ENCODE measurements around the gene PITPNC1.

Gene PITPNC1

DNA sequence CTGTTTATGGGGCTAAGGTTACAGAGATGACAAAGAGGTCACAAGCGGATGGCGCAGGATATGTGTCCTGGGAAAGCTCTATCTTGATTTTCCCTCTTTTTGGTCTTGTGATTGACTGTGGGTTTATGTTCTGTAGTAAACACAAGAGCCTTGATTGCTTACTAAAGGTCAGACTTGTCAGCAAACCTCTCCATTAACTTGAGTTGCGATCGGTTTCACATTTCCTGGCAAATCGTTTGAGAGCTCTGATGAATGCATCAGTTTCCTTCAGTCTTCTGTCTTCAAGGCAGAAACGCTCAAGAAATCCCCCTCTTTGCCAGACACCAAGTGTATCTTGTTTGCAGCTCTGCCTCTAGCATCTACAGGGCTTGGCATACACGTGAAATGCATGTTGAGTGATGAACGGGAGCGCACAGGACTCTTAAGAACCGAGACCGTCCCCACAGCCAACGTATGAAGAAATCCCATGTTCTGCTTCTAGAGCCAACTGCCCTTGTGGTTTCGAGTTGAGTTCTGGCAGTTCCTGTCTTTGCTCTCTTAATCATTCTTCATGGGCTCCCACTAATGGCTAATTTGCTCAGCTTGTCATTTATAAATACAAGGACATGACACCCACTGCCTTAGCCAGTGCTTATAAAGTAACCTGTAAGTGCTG, 143.3 kb downstream of the PITPNC1 start:
- DNase-seq, result no peak

DNA sequence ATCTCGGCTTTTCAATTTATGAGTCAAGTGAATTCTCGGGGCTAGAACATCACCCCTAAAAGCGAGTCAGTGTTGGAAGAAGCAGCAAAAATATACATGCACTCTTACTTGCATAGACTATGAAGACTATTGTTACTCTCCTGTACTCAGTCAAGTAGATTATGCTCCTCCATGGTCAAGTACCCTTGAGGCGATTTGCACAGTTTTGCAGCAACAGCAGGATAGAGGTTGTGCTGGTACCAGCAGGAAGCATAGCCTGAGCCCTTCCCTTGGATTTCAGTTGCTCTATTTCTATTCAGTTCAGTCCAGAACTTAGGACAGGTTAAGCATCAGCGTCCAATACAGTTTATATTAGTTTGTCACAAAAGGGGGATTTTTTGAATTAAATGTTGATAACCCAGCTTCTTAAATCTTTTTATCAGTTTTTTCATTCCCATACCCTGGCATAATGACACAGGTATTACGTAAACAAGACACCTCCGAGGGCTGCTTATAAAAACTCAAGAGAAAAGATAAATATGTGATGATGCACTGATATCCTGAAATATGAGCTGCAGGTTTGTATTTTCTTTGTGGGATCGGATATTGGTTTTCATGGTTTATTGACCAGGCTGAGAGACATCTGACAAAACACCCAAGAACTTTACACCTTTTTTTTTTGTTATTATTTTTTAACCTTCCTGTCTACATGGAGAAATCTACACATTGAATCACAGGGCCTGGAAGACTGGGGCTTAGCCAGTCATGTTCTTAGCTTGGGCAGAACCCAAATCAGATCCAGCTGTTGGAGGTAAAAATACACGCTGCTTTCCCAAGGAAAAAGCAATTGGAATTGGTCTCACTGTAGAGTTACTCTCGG, 144.1 kb downstream of the PITPNC1 start:
- no peak for DNase-seq

DNA sequence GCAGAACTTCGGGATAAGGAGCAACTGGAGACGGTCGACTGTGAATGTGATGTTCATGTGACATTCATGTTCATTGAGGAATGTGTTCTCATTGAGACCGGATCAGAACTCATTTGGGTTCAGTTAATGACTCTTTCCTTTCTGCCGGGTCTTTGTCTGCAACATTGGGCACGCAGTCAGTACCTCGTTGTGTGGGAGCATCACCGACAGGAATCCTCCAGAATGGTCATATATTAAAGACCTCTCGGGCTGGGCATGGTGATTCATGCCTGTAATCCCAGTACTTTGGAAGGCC, 144.6 kb downstream of the PITPNC1 start:
- no peak for DNase-seq

DNA sequence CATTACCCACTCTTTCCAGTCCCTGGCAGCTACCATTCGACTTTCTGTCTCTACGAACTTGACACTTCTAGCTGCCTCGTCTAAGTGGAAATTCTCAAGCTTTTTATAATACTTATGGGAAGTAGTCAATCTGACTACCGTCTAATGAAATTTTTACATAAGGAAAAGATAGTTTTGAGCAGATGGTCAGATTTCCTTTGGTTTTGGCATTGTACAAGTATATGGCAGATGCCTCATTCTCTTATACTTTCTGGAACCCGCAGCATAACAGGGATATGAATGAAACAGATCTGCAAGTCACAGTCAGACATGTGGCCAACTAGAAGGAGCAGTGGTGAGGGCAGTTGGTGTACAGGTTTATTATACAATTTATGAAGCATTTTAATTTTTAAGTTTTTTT, 146.0 kb downstream of the PITPNC1 start:
- DNase-seq, result no peak

DNA sequence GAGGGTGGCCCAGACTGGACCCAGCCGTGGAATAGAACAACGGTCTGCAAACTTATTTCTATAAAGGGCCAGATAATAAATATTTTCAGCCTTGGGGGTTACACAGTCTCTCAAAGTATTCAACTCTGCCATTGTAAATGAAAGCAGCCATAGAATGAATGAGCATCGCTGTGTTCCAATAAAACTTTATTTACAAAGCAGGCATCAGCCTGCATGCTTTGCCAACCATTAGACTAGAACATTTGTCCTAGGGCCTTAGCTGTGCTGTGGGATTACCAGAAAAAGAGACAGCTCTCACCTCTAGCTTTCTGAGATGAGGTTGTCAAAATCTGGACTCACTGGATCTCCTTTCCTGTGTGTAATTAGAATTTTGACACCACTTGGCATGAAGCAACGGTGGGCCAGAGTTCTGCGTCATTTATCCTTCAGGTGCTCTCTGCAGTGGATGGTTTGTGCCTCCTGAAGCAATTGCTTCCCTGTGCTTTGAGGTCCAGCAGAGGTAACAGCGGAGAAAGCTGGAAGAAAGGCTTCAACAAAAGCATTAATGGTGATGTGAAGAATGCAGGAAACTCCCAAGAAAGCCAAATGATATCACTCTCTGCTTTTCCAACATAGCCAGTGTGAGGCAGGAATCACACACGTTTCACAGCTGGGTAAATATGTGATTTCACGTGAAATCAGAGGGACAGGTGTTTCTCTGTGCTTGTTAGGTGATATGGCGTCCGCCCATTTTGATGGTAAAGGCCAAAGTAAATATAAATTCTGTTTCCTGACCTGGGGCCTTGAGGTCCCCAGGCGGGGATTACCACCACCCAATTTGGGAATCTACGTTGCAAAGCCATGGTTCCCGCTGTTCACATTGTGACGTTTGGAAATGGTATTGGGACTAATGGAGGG, 148.4 kb downstream of the PITPNC1 start:
- DNase-seq, result no peak

DNA sequence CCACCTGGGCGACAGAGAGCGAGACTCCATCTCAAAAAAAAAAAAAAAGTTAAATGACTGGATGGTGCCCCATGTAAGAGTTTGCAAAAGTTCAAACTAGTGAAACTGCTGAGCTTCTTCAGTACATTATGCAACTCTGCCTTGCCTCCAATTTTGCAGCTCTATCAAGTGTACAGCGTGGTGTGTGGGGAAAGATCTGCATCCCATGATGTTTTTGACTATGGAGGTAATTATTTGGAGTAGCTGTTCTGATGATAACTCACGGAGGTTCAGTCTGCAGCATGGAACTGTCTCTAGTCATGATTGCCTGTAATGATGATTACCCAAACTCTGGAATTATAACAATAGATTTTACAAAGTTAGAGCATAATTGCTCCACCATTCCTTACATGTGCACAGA, 149.6 kb downstream of the PITPNC1 start:
- DNase-seq, result no peak

DNA sequence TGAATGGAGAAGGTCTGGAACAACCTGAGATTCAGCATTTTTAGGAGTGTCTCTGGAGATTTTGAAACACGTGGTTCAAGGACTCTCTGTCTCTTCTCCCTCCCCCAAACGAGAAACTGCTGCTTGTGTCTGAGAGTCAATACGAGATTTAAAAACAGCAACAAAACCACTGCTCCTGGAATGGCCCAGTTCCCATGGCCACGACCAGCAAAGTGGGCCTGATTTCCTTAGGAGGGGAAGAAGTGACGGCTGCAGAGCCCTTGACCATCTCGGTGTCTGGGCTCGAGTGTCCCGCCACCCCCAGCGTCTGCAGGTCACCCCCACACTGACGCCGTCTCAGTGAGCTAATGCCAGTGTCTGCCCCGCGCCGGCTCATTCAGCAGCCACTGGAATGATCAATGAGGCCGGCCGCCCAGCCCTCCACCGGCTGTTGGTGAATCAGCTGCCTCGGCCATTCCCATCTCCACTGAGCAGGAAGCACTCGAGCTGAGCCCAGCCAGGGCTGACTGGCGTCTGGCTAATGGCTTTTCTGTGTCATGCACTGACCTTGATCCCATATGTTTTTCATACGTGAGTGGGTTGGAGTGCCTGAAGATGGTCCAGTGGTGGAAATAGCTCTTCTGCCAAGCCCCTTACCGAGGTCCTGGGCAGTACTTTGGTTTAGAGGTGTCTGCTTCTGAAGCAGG, 151.8 kb downstream of the PITPNC1 start:
- DNase-seq, result no peak

DNA sequence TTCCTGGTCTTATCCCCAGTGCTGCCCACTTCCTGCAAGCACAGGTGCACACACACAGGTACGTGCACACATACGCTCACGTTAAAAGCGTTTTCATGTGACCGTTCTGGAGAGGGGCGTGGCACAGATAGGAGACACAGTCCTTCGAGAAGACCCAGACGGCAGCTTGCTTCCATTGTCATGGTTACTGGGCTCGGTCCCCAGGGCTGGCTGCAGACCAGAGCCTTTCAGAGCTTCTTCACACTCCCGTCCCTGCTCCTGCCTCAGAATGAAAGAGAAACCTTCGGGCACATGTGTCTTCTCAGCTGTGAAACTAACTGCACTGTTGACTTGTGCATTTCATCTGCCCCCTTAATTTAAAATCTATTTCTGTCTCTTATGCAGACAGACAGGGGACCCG, 154.2 kb downstream of the PITPNC1 start:
- no peak for DNase-seq

DNA sequence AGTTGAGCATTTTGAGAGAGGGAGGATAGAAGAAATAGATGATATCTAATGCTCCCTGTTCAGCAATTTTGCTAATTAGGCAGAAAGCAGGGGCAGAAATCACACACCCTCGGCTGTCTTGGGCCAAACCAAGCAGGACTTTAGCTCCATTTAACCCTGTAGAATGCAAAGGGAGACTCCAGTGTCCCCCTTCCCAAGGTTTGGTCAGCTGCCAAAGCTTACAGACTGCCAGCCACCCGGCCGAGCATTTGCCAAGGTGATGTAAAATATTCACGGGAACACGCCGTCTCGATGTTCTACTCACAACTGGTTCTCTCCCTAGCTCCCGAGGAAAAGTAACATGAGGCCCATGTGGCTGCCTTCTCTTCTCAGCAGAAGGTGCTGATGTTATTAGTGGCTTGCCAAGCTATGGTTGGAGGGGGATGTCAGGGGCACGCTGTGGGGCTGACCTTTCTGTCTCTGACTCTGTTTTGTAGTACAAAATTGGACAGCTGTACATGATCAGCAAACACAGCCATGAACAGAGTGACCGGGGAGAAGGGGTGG, 155.3 kb downstream of the PITPNC1 start:
- no peak for DNase-seq

DNA sequence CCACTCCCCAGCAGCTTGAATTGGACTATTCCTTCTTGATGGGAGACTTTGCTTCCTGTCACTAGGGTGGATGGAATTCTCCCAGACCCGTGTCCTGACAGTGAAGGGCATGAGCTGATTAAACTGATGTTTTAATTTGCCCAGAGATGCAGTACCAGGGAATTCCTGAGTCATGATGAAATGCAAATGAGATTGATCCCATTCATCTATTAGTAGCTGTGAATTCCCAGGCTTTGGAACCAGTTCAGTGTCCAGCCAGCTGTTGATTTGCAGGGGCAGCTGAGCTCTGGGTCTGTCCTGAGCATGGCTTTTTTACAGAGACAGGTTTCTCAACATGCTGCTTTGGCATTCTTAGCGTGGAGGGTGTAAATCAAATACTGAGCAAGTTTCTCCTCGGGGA, 157.9 kb downstream of the PITPNC1 start:
- DNase-seq, result no peak

DNA sequence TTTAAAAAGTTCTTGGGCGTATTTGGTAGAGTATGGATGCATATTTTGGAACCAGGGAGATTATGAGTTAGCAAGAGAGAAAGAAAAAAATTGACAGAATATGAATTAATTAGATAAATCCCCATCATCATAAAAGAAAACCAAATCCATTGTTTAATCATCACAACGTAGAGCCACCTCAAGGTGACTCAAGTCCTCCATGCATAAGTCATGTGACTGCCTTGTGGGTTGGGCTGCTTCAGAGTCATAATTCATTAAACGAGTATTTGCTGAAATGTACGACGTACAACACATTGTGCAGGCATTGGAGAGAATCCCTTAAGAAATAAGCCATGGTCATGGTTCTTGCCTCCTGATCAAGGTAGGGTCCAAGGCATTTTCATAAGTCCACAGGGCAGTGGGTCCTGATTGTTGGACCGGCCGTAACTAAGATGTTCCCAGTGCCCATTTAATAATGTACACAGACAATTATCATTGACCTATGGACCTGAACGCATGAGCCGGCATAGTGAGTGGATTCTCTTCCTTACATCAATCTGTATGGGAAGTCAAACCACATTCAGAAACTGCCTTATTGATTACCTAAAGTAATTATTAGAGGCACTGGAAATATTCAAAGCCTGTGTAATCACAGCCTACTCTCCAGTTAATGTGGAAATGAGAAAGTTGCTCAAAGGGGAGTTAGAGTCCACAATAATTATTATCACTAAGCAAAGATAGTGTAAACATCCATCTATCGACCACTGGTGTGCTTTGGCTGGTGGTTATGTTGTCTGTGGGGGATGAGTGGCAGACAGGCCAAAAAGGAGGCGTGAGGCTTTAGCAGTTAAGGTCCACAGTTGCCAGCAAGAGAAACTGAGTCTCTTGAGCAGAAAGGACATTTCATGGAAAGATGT, 165.4 kb downstream of the PITPNC1 start:
- DNase-seq, result no peak

DNA sequence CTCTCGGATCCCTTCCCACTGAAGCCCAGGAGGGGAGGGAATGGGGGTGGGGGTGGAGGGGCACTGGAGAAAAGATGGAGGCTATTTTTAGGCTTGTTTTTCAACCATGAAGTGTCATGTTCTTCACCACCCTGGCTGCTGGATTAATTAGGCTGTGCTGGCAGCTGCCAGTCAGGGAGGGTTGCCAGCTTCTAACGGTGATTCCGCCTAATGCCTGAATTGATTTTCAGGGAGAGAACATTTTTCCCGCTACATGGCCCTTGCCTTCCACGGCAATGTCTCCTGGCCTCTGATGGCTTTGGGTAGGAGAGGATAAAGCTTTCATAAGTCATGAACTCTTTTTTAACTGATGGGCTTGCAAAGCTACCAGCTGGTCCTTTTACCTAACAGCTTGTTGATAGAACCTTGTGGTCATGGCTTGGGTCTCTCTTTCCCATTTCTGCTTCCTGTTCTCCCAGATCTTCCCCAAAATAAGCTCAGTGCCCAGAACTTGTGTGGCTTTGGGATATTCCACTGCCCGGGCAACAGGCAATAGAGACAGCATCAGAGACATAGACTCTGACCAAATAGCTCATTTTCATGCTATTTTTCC, 167.4 kb downstream of the PITPNC1 start:
- DNase-seq, result no peak

DNA sequence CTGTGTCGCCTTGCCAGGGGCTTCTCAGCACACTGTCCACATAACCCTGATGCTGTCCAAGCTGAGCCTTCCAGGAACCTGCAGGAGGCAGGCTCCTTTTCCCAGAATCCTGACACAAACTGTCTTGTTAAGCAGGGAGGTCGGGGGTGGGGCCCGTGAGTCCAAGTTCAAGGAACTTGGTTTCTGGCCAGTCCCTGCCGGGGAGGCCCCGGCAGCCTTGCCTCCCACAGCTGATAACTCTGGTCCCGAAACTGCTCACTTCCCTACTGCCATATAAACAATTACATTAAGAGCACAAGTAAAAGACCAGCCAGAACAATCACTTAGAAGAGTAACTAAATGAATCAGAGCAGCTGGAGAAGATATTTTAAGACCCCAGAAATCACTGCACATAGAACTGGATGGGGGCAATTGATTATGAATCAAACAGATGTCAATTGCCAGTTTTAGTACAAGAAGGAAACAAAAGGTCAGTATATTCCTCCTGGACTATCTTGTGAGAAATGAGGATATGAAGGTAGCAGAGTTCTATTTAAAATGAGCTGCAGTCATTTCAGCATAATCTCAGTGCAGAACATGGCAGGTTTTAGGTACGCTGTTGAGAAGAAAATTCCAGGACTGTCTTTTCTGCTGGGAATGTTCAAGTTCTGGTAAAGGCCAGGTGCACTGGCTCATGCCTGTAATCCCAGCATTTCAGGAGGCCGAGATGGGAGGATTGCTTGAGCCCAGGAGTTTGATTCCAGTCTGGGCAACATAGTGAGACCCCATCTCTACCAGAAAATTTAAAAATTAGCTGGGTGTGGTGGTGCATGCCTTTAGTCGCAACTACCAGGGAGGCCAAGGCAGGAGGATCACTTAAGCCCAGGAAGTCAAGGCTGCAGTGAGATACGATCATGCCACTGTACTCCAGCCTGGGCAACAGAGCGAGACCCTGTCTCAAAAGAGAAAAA, 169.8 kb downstream of the PITPNC1 start:
- DNase-seq, result no peak

DNA sequence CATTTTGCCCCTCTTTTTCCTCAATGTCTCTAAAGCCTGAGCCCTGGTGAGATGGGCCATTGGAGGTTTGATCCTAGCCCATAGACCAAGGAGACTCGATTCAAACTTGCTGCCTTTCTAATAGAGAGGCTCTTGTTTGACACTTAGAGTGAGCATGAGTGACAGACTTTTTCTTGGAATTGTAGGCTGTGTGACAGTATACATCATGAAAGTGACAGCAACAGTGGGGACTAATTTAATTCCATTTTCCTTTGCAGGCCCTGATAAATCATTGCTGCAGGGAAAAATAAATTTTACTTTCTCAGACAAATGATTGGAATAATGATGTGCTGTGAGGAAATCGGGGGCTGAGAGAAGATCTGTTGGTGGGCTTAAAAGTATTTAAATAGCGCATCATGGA, 171.6 kb downstream of the PITPNC1 start:
- DNase-seq, result no peak

DNA sequence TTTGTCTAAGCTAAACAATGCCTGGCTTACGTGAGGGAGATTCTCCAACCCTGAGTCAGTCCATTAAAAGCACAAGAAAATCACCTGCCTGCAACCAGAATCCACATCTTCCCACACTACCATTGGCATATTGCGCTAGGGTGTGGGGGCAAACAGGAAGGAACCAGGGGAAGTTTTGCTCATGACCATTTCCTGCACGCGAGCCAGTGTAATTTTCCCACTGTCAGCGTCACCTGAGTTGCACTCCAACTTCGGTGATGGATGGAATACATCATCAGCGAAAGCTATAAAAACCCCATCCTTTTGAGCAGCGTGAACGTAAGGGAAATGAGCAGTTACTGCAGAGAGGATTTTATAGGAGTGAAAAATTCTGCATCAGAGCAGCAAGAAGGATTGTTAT, 172.7 kb downstream of the PITPNC1 start:
- DNase-seq, result no peak

DNA sequence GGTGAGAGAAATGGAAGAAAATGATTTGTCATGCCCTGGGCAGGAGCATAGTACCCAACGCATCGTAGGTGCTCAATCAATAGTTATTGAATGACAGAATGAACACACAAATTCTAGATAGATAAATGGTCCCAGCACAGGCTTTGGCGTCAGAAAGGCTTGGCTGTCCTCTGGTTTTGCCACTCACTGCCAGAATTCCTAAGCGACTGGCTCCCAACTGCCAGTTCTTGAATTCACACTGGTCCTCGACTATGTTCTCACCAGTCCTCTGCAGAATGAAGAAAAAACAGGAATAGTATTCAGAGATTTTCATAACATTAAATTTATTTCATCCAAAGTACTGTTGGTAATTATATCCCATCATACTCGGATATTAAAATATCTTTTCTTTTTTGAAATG, 177.6 kb downstream of the PITPNC1 start:
- no peak for DNase-seq

DNA sequence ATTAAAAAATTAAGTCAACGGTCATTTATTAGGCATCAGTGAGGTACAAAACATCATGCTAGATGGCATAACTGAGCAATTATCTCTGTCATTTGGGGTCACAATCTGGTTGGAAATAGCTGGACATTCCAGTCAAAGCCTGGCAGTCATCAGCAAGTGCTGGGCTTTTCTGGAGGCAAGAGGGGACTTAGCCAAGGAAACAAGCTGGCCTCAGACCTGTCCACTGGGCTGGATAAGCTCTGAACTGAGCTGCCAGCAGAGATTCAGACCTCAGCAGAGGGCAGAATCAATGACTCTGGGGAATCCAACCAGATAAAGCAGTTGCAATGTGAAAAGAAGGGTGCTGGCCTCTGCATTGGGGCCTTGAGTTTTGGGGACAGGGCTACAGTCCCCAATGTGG, 178.8 kb downstream of the PITPNC1 start:
- DNase-seq, result no peak

DNA sequence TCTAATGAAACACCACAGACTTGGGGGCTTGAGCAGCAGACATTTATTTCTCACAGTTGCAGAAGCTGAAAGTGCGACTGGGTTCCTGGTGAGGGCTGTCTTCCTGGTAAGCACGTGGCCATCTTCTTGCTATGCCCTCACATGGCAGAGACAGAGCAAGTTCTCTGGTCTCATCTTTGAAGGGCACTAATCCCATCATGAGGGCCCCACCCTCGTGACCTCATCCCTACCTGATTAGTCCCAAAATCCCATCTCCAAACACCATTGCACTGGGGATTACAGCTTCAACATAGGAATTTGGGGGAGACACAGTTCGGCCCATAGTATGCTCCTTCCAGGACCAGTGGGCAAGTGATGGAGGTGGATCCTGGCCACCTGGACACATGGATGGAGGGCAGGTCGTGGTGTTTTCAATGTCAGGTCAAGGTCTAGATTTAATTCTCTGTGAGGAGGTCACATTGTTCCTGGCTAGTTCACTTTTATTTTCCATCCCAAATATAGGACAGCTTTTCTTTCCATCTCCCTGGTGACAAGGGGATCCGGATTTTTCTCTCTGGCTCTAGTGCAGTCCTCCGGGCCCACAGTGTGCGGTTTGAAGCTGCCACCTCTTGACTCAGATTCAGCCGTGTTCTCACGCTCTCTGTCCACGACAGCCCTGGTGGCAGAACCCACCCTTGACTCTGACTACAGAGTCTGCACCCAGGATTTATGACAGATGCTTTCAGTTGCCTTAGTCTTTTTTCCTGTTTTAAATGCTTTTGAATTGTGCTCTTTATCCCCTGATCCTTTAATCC, 180.2 kb downstream of the PITPNC1 start:
- DNase-seq, result no peak

DNA sequence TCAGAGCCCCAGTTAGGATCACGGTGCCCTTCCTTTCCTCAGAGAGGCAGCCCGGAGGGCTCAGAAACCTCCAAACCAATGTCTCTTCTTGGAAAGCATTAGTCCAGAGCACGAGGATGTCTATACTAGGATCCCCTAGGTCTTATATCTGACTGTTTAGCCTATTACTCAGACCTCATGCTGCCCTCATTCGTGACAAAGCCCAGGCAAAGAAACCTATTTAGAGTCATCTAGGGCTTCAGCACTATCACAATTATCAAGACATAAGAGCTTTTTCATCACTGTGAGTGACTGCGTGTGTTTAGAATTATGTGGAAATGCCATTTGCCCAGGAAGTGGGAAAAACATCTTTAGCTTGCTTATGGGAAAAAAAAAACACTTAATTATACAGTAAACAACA, 180.8 kb downstream of the PITPNC1 start:
- DNase-seq, result no peak

Measured in activated CD4-positive, CD25-positive, alpha-beta regulatory T cell (primary cell).